Activated B cell treated with CpG ODN at 0.5 μM for 24 hours (primary cell): ENCODE data around the gene FSTL4. TPM values are rescaled to one million over a fixed set of nuclear protein-coding genes. Genes with fewer than 3 reads are reported as not detected.
A peak's percentile ranks its signal among the peaks of the same experiment; 100 is the strongest.

Experiments used
- ATAC-seq: fragments of 200-7000 bp; cut with Tn5 transposase; one replicate; pipeline ENCODE4 v1.10.0; 2021; ENCODE audit warnings: low read depth, mild to moderate bottlenecking, moderate library complexity
- CTCF ChIA-PET: fragments of 350-600 bp; sonication (Branson Sonifier 250); formaldehyde crosslinking; loops from one replicate; lab custom pipeline; 2021; ENCODE audit warnings: antibody characterized with exemption; lab: Charles Lee
- POLR2A ChIA-PET: fragments of 350-600 bp; sonication (Branson Sonifier 250); formaldehyde crosslinking; loops from one replicate; lab custom pipeline; 2021; ENCODE audit warnings: antibody characterized with exemption; lab: Charles Lee
- DNase-seq: peaks from one replicate; pipeline ENCODE4 v3.0.0; 2022
- H3K27ac Mint-ChIP-seq: one replicate; pipeline ENCODE4 v1.8.0; 2020; ENCODE audit warnings: mixed read lengths
- H3K27me3 Mint-ChIP-seq: one replicate; pipeline ENCODE4 v1.8.0; 2021; ENCODE audit warnings: mixed read lengths
- H3K36me3 Mint-ChIP-seq: one replicate; pipeline ENCODE4 v1.8.0; 2021; ENCODE audit warnings: low read depth, mixed read lengths
- H3K4me1 Mint-ChIP-seq: one replicate; pipeline ENCODE4 v1.8.0; 2021; ENCODE audit warnings: mixed read lengths
- H3K4me3 Mint-ChIP-seq: one replicate; pipeline ENCODE4 v1.8.0; 2020; ENCODE audit warnings: mild to moderate bottlenecking, mixed read lengths
- H3K9me3 Mint-ChIP-seq: one replicate; pipeline ENCODE4 v1.8.0; 2020; ENCODE audit warnings: mixed read lengths
- intact Hi-C: fragments of 100-400 bp; cut with micrococcal nuclease; formaldehyde crosslinking; loops from one replicate; pipeline ENCODE4 v1.15.1; 2024
- total RNA-seq: library from RNA; stranded (reverse); gene quantifications from 2 replicates; pipeline ENCODE4 v1.2.3, GENCODE V29; 2022
- TF ChIP-seq, protein P1 (sequence below): fragments of 200-600 bp; IDR thresholded peaks from one replicate; pipeline ENCODE4 v1.8.0; 2022; ENCODE audit warnings: antibody characterized with exemption, mild to moderate bottlenecking

Gene FSTL4
- total RNA-seq, 1 donor from 2014 or later: 1.7 TPM

DNA sequence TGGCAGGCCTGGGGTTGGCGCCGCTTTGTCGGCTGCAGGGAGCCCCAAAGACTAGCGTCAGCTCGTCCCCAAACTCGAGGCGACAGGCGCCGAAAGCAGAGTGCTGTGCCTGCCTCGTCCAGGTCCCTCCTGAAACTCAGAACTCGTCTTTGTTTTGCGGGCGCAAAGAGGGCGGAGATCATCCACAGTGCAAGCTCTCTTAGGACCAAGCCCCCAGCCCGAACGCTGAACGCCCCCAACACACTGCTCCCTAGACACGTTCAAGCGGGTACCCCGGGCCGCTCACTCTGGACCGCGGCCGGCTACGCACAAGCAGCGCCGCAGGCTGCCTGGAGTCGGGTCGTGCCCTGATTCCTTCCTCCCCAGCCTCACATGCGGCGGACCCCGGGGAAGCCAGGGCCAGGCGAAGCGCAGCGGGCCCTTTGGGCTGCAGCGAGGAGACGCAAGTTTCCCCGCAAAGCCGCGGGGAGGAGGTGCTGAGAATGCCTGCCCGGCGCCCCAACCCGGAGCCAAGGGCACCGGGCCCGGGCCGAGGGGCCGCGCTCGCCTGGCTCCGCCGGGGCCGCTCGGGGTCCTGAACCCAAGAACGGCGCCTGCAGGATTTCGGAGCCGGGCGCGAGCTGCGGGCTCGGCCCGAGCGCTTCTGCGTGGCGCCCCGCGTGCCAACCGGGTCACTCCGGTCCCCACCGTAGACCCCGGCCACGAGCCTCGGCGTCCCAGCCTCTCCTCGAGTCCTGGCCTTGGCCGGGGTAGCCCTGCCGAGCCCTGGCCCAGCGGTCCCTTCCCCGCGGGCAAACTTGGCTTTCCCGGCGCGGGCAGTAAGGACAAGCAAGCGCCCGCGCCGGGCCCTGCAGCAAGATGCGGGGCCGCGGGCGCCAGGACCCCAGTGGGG, 738 bp downstream of the FSTL4 start:
- ATAC-seq (peak; percentile 12), DNase-seq (peak; percentile 24)
- Mint-ChIP-seq H3K27me3 (peaks cover 51% of the 10 kb centered on the region), H3K27ac (no peak overlapping the region), H3K4me1 (peaks cover 17% of the 10 kb centered on the region), H3K9me3 (no peaks in the 10 kb centered on the region), H3K36me3 (no peaks in the 10 kb centered on the region), H3K4me3 (peak overlapping the region; percentile 73)
- TF ChIP-seq, protein P1, sequence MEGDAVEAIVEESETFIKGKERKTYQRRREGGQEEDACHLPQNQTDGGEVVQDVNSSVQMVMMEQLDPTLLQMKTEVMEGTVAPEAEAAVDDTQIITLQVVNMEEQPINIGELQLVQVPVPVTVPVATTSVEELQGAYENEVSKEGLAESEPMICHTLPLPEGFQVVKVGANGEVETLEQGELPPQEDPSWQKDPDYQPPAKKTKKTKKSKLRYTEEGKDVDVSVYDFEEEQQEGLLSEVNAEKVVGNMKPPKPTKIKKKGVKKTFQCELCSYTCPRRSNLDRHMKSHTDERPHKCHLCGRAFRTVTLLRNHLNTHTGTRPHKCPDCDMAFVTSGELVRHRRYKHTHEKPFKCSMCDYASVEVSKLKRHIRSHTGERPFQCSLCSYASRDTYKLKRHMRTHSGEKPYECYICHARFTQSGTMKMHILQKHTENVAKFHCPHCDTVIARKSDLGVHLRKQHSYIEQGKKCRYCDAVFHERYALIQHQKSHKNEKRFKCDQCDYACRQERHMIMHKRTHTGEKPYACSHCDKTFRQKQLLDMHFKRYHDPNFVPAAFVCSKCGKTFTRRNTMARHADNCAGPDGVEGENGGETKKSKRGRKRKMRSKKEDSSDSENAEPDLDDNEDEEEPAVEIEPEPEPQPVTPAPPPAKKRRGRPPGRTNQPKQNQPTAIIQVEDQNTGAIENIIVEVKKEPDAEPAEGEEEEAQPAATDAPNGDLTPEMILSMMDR: no peak
- POLR2A ChIA-PET: no interaction called here
- intact Hi-C loops: loop anchor here (1.0 to 10.0 kb wide), 5 partner anchors 58 to 501 kb away; no protein-coding TSS in a partner anchor
- CTCF ChIA-PET: interaction anchor here (1.5 to 1.6 kb wide), 3 partner anchors 13 to 245 kb away, joined by 3 to 5 read pairs (median 3); no protein-coding TSS in a partner anchor

DNA sequence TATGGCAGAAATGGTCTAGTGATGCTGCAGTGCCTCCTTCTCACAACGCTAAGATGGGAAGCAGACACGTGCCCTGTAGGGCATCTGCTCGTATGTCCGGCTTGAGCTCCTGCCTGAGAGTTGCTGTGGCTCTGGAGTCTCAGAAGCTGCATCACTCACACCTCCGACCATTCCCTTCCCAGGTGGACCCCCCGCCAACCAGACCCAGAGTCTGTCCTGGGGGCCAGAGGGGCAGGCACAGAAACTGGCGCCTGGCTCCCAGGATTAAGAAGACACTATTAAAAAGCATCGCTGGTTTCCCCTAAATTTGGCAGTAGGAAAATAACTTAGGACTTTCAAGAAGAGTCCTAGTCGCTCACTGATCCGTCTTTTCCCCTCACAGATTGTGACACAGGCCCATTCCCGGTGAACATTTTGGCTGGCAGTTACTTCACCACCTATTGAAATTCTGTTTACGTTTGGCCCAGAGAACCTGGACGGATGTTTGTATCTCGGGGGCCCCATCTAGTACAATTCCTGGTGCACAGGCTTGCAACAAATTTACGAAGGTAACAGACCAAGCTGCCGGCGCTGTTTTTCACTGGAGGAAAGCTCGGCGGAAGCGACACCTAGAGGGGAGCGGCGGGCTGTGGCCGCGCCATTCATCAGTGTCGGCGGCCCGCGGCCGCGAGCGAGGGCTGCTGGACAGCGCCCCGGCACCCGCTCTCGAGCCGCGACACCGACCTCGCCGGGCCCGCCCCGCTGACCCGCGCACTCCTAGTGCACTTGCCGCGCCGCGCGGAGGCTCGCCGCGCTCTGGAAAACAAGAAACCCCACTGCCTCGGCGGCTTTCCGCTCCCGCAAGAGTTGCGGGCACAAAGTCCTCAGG, 1.6 kb downstream of the FSTL4 start:
- TF ChIP-seq, protein P1: no peak
- peak; percentile 39 for DNase-seq
- no peaks in the 10 kb centered on the region for H3K36me3 Mint-ChIP-seq
- intact Hi-C loops: loop anchor here (1.0 to 10.0 kb wide), 5 partner anchors 57 to 500 kb away; no protein-coding TSS in a partner anchor
- no peak overlapping the region for H3K27ac Mint-ChIP-seq
- peak overlapping the region; percentile 73 for H3K4me3 Mint-ChIP-seq
- peak; percentile 73 for ATAC-seq
- H3K27me3 Mint-ChIP-seq: peaks cover 53% of the 10 kb centered on the region
- H3K4me1 Mint-ChIP-seq: peaks cover 17% of the 10 kb centered on the region
- POLR2A ChIA-PET: no interaction called here
- CTCF ChIA-PET: interaction anchor here (1.5 to 1.6 kb wide), 3 partner anchors 14 to 244 kb away, joined by 3 to 5 read pairs (median 3); no protein-coding TSS in a partner anchor
- H3K9me3 Mint-ChIP-seq: no peaks in the 10 kb centered on the region

DNA sequence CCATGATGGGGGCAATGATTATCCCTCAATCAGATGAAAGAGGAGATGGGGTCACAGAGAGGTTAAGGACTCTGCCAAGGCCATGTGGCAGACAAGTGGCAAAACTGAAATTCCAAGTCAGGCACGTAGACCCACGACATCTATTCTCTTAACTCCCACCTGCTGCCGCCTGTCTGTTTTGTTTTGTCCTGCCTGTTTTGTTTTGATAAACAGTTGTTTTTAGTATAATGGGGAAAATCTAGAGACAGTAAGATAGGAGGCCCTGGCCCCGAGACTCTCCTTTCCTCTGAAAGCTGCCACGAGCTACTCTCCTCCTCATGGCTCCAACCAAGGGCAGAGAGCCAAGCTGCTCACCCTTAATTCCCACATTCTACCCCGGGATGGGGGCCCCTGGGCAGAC, 4.9 kb downstream of the FSTL4 start:
- DNase-seq (no peak), ATAC-seq (no peak)
- Mint-ChIP-seq H3K4me3 (no peak overlapping the region), H3K9me3 (no peaks in the 10 kb centered on the region), H3K4me1 (peaks cover 10% of the 10 kb centered on the region), H3K36me3 (no peaks in the 10 kb centered on the region), H3K27me3 (peaks cover 41% of the 10 kb centered on the region), H3K27ac (no peak overlapping the region)
- POLR2A ChIA-PET: no interaction called here
- TF ChIP-seq, protein P1: no peak
- intact Hi-C loops: no loop called here
- CTCF ChIA-PET: no interaction called here

GRCh38 chr5:133606835-133607234, 5.5 kb downstream of the FSTL4 start:
- POLR2A ChIA-PET: no interaction called here
- no peaks in the 10 kb centered on the region for H3K9me3 Mint-ChIP-seq
- no peaks in the 10 kb centered on the region for H3K36me3 Mint-ChIP-seq
- peaks cover 43% of the 10 kb centered on the region for H3K27me3 Mint-ChIP-seq
- DNase-seq (no peak), ATAC-seq (no peak)
- TF ChIP-seq, protein P1: no peak
- H3K27ac Mint-ChIP-seq: no peak overlapping the region
- CTCF ChIA-PET: no interaction called here
- intact Hi-C loops: no loop called here
- H3K4me1 Mint-ChIP-seq: peaks cover 10% of the 10 kb centered on the region
- H3K4me3 Mint-ChIP-seq: no peak overlapping the region
